ENCODE measurements around the gene RAB31. TPM values are rescaled to one million over a fixed set of nuclear protein-coding genes. Genes with fewer than 3 reads are reported as not detected.

The RAB31 gene
- polyA plus RNA-seq, 1 experiment, result 37.2 TPM

- DNase-seq (ENCODE audit: low read depth), result no peak
- Histone ChIP-seq H3K4me3 (ENCODE audit: low read depth, low read length) (no peak overlapping the region), H3K36me3 (ENCODE audit: control insufficient read depth, insufficient read depth, low read length) (no peaks in the 10 kb centered on the region), H3K27me3 (ENCODE audit: control insufficient read depth, insufficient read depth, low read length) (no peaks in the 10 kb centered on the region)
- POLR2A ChIA-PET, result no interaction called here
- no peak for TF ChIP-seq CTCF (IDR thresholded peaks at IDR 0.05; ENCODE audit: insufficient read depth, low read depth, low read length)
- CTCF ChIA-PET, result interaction anchor here (0.6 to 3.6 kb wide), 2 partner anchors 110 to 286 kb away, joined by 3 to 20 read pairs; no protein-coding TSS in a partner anchor
Observed at GRCh38 chr18:9685615-9685890, 22.5 kb upstream of the RAB31 start.

- DNase-seq (ENCODE audit: low read depth), result no peak
- ChIA-PET CTCF (interaction anchor here (1.3 to 1.6 kb wide), 2 partner anchors 9 to 263 kb away, joined by 4 to 6 read pairs; no protein-coding TSS in a partner anchor), POLR2A (no interaction called here)
- H3K4me3 ChIP-seq (ENCODE audit: low read depth, low read length), result no peak overlapping the region
- TF ChIP-seq CTCF (IDR thresholded peaks at IDR 0.05; ENCODE audit: insufficient read depth, low read depth, low read length), result no peak
- H3K27me3 ChIP-seq (ENCODE audit: control insufficient read depth, insufficient read depth, low read length), result no peaks in the 10 kb centered on the region
- H3K36me3 ChIP-seq (ENCODE audit: control insufficient read depth, insufficient read depth, low read length), result no peaks in the 10 kb centered on the region
Observed at GRCh38 chr18:9688036-9688741, 19.9 kb upstream of the RAB31 start.

GRCh38 chr18:9689253-9689652, 18.8 kb upstream of the RAB31 start:
- ChIA-PET POLR2A (no interaction called here), CTCF (no interaction called here)
- TF ChIP-seq CTCF (IDR thresholded peaks at IDR 0.05; ENCODE audit: insufficient read depth, low read depth, low read length), result no peak
- H3K36me3 ChIP-seq (ENCODE audit: control insufficient read depth, insufficient read depth, low read length), result no peaks in the 10 kb centered on the region
- 0 out of 2 replicates have a peak, but pooled peaks cover 2% of the 10 kb centered on the region for H3K27me3 ChIP-seq (ENCODE audit: control insufficient read depth, insufficient read depth, low read length)
- DNase-seq (ENCODE audit: low read depth), result no peak
- no peak overlapping the region for H3K4me3 ChIP-seq (ENCODE audit: low read depth, low read length)

- Histone ChIP-seq H3K27me3 (ENCODE audit: control insufficient read depth, insufficient read depth, low read length) (0 out of 2 replicates have a peak, but pooled peaks cover 2% of the 10 kb centered on the region), H3K4me3 (ENCODE audit: low read depth, low read length) (no peak overlapping the region), H3K36me3 (ENCODE audit: control insufficient read depth, insufficient read depth, low read length) (no peaks in the 10 kb centered on the region)
- CTCF ChIA-PET, result interaction anchor here (0.6 kb wide), 1 partner anchor 148 kb away, joined by 5 read pairs; no protein-coding TSS in a partner anchor
- no peak for TF ChIP-seq CTCF (IDR thresholded peaks at IDR 0.05; ENCODE audit: insufficient read depth, low read depth, low read length)
- POLR2A ChIA-PET, result no interaction called here
- no peak for DNase-seq (ENCODE audit: low read depth)
Observed at GRCh38 chr18:9690418-9691188, 17.5 kb upstream of the RAB31 start.

GRCh38 chr18:9691235-9691634, 16.9 kb upstream of the RAB31 start:
- Histone ChIP-seq H3K4me3 (ENCODE audit: low read depth, low read length) (no peak overlapping the region), H3K27me3 (ENCODE audit: control insufficient read depth, insufficient read depth, low read length) (0 out of 2 replicates have a peak, but pooled peaks cover 2% of the 10 kb centered on the region), H3K36me3 (ENCODE audit: control insufficient read depth, insufficient read depth, low read length) (no peaks in the 10 kb centered on the region)
- POLR2A ChIA-PET, result no interaction called here
- CTCF ChIA-PET, result interaction anchor here (0.6 kb wide), 1 partner anchor 148 kb away, joined by 5 read pairs; no protein-coding TSS in a partner anchor
- DNase-seq (ENCODE audit: low read depth), result no peak
- no peak for TF ChIP-seq CTCF (IDR thresholded peaks at IDR 0.05; ENCODE audit: insufficient read depth, low read depth, low read length)
